SK-N-SH (cell line): ENCODE measurements around the gene C13orf46.

ENCODE experiments used
- FOXJ3 ChIP-seq: sonication (generic); formaldehyde crosslinking; IDR thresholded peaks from 2 replicates; pipeline ENCODE4 v1.5.1; 2020; ENCODE audit warnings: mild to moderate bottlenecking, missing genetic modification reagents
- GABPA ChIP-seq: IDR thresholded peaks from 2 replicates; pipeline ENCODE4 v1.4.0; 2012; ENCODE audit warnings: low read depth, mild to moderate bottlenecking
- JUND ChIP-seq: IDR thresholded peaks from 2 replicates; pipeline ENCODE4 v1.4.0; 2012
- POLR2AphosphoS5 ChIP-seq: IDR thresholded peaks from 2 replicates; pipeline ENCODE4 v1.6.1; 2012; ENCODE audit warnings: low read depth, low read length
- RAD21 ChIP-seq: IDR thresholded peaks from 2 replicates; pipeline ENCODE4 v1.6.1; 2012; ENCODE audit warnings: mild to moderate bottlenecking, low read length
- RFX5 ChIP-seq: IDR thresholded peaks from 2 replicates; pipeline ENCODE4 v1.6.1; 2012; ENCODE audit warnings: mild to moderate bottlenecking, improper control_type of control experiment, low read length
- TAF1 ChIP-seq: IDR thresholded peaks from 2 replicates; pipeline ENCODE4 v1.6.1; 2012; ENCODE audit warnings: low read depth, mild to moderate bottlenecking, low read length, moderate library complexity, borderline replicate concordance
- TF ChIP-seq, protein P1 (sequence below): fragments of 200-600 bp; sonication (generic); IDR thresholded peaks from 2 replicates; pipeline ENCODE4 v1.6.1; 2017; ENCODE audit warnings: antibody characterized with exemption, mild to moderate bottlenecking, moderate library complexity

DNA sequence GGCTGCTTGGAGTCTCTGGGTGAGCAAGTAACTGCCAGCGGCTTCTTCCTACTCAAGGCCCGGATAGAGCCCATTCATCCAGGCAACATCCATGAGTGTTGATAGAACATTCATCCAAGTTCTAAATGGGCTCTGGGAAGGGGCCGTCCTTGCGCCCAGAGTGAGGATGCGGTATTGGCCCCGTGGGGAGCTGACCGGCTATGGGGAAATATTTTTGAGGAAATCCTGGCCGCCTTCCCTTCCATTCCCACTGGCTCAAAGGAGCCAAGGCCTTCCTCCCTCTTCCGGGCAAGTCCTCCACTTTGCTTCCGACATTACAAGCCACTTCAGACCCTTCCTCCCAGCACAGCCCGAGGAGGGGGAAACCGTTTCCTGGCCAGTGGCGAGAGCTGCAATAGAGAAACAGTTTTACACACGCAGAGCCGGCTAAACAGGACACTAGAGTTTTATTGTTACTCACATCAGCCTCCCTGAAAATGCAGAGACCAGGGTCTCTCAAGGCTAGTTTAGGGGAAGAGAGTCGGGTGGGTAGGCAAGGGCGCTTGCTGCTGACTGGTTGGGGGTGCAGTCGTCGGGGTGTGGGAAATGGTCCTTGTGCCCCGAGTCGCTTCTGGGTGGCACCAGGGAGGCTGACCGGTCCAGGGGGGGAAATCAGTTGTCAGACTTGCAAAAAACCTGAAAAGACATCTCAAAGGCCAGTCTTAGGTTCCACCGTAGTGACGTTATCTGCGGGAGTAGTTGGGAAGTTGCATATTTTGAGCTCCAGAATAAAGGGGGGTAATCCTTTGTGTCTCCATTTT lies 37.5 kb downstream of the C13orf46 start:
- TF ChIP-seq, protein P1, sequence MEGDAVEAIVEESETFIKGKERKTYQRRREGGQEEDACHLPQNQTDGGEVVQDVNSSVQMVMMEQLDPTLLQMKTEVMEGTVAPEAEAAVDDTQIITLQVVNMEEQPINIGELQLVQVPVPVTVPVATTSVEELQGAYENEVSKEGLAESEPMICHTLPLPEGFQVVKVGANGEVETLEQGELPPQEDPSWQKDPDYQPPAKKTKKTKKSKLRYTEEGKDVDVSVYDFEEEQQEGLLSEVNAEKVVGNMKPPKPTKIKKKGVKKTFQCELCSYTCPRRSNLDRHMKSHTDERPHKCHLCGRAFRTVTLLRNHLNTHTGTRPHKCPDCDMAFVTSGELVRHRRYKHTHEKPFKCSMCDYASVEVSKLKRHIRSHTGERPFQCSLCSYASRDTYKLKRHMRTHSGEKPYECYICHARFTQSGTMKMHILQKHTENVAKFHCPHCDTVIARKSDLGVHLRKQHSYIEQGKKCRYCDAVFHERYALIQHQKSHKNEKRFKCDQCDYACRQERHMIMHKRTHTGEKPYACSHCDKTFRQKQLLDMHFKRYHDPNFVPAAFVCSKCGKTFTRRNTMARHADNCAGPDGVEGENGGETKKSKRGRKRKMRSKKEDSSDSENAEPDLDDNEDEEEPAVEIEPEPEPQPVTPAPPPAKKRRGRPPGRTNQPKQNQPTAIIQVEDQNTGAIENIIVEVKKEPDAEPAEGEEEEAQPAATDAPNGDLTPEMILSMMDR: no peak
- TF ChIP-seq RAD21 (no peak), GABPA (no peak), RFX5 (no peak), TAF1 (no peak), POLR2AphosphoS5 (no peak), FOXJ3 (CRISPR knock-in tag) (no peak), JUND (no peak)
